HCT116 (cell line): ENCODE results near the gene CACNG8. TPM values are rescaled to one million over a fixed set of nuclear protein-coding genes. Genes with fewer than 3 reads are reported as not detected.

Source experiments
- ATAC-seq: fragments of 200-7000 bp; cut with Tn5 transposase; 2 replicates; pipeline ENCODE4 v1.9.1; 2020; ENCODE audit warnings: mild to moderate bottlenecking, moderate library complexity
- BruUV-seq: library from RNA; stranded (reverse); fragments of 400-500 nt; replicated peaks from 2 replicates; lab custom pipeline; 2021; lab: Mats Ljungman, UMichigan
- CTCF ChIA-PET: fragments of 300-600 bp; sonication (Branson Sonifier 250); formaldehyde crosslinking; loops from one replicate; lab custom pipeline; 2021; ENCODE audit warnings: antibody characterized with exemption; lab: Charles Lee
- POLR2A ChIA-PET: fragments of 300-600, 350-600 bp; sonication (Branson Sonifier 250); formaldehyde crosslinking; loops from one replicate; lab custom pipeline; 2021; ENCODE audit warnings: antibody characterized with exemption; lab: Charles Lee
- RAD21 ChIA-PET, 2 experiments: fragments of 300-600 bp; sonication (Branson Sonifier 250); formaldehyde crosslinking; loops; one replicate each; lab custom pipeline; 2023; ENCODE audit warnings: low total read pairs in 2 of 2; ENCODE audit not compliant: uncharacterized antibody in 2 of 2, unreplicated experiment in 2 of 2, low non-redundant PET in 1 of 2; lab: Charles Lee
- DNase-seq: peaks from one replicate; pipeline ENCODE4 v3.0.0-alpha.2; 2010; ENCODE audit warnings: low read depth, low spot score
- H2AFZ ChIP-seq: fragments of 200-600 bp; shearing (Covaris generic), sonication (generic); 2 replicates; pipeline ENCODE4 v1.6.1; 2017; ENCODE audit warnings: low read depth, mixed run types, mixed read lengths, antibody characterized with exemption, low read length; ENCODE audit not compliant: poor library complexity, severe bottlenecking
- H3K27ac ChIP-seq: 2 replicates; pipeline ENCODE4 v1.5.1; 2012; ENCODE audit warnings: low read depth, low read length
- H3K27me3 ChIP-seq: fragments of 200-600 bp; sonication (generic); 2 replicates; pipeline ENCODE4 v1.6.1; 2016; ENCODE audit warnings: mixed run types, low read length, mixed read lengths; ENCODE audit not compliant: insufficient read depth
- H3K36me3 ChIP-seq, 2 experiments: fragments of 200-500 bp in 1 of 2; fragments of 200-600 bp in 1 of 2; sonication (Bioruptor generic) in 1 of 2; sonication (generic) in 1 of 2; 2 replicates each; pipeline versions ENCODE4 v1.5.1 to v1.6.1; 2014 to 2016; ENCODE audit warnings: low read length in 2 of 2, inconsistent platforms in 1 of 2, mixed read lengths in 1 of 2, mixed run types in 1 of 2; ENCODE audit not compliant: insufficient read depth in 2 of 2, control insufficient read depth in 1 of 2
- H3K4me1 ChIP-seq, 2 experiments: fragments of 200-600 bp in 1 of 2; sonication (generic) in 1 of 2; 2 replicates each; pipeline versions ENCODE4 v1.5.1 to v1.6.1; 2012 to 2017; ENCODE audit warnings: low read length in 2 of 2, inconsistent platforms in 1 of 2, mild to moderate bottlenecking in 1 of 2, mixed read lengths in 1 of 2, mixed run types in 1 of 2, moderate library complexity in 1 of 2; ENCODE audit not compliant: insufficient read depth in 2 of 2, control insufficient read depth in 1 of 2
- H3K4me2 ChIP-seq: fragments of 200-600 bp; sonication (generic); 2 replicates; pipeline ENCODE4 v1.6.1; 2017; ENCODE audit warnings: mixed run types, low read length, mixed read lengths
- H3K4me3 ChIP-seq, 2 experiments: fragments of 200-600 bp in 1 of 2; sonication (generic) in 1 of 2; replicated peaks in 1 of 2; 2 replicates each; pipeline ENCODE4 v1.5.1; 2011 to 2016; ENCODE audit warnings: low read length in 2 of 2, control low read depth in 1 of 2, low read depth in 1 of 2, mild to moderate bottlenecking in 1 of 2, mixed read lengths in 1 of 2, mixed run types in 1 of 2
- H3K79me2 ChIP-seq: fragments of 200-600 bp; sonication (generic); 2 replicates; pipeline ENCODE4 v1.6.1; 2017; ENCODE audit warnings: mild to moderate bottlenecking, mixed run types, low read length, moderate library complexity, mixed read lengths; ENCODE audit not compliant: insufficient read depth
- H3K9ac ChIP-seq: fragments of 200-600 bp; sonication (generic); 2 replicates; pipeline ENCODE4 v1.6.1; 2016; ENCODE audit warnings: low read length, mixed read lengths
- H3K9me2 ChIP-seq: fragments of 200-600 bp; sonication (generic), shearing (Covaris generic); 2 replicates; pipeline ENCODE4 v1.6.1; 2017; ENCODE audit warnings: mixed run types, mild to moderate bottlenecking, moderate library complexity; ENCODE audit not compliant: insufficient read depth
- H3K9me3 ChIP-seq, 2 experiments: fragments of 200-500 bp in 1 of 2; fragments of 200-600 bp in 1 of 2; sonication (Bioruptor generic) in 1 of 2; sonication (generic) in 1 of 2; 2 replicates each; pipeline ENCODE4 v1.6.1; 2014 to 2017; ENCODE audit warnings: low read length in 2 of 2, mixed read lengths in 2 of 2, inconsistent platforms in 1 of 2, low read depth in 1 of 2, mild to moderate bottlenecking in 1 of 2, mixed run types in 1 of 2, moderate library complexity in 1 of 2; ENCODE audit not compliant: control insufficient read depth in 1 of 2, insufficient read depth in 1 of 2
- H4K20me1 ChIP-seq: fragments of 200-600 bp; sonication (generic), shearing (Covaris generic); 2 replicates; pipeline ENCODE4 v1.6.1; 2017; ENCODE audit warnings: mixed run types, mild to moderate bottlenecking, moderate library complexity; ENCODE audit not compliant: insufficient read depth
- CEBPB ChIP-seq: IDR thresholded peaks from 2 replicates; pipeline ENCODE4 v1.6.1; 2012; ENCODE audit warnings: low read depth
- EGR1 ChIP-seq: IDR thresholded peaks from 2 replicates; pipeline ENCODE4 v1.6.1; 2012; ENCODE audit warnings: low read depth
- ELF1 ChIP-seq: IDR thresholded peaks from 2 replicates; pipeline ENCODE4 v1.6.1; 2012; ENCODE audit warnings: low read depth, borderline replicate concordance
- EZH2 ChIP-seq: fragments of 200-600 bp; sonication (generic); IDR thresholded peaks from 2 replicates; pipeline ENCODE4 v1.6.1; 2017; ENCODE audit warnings: antibody characterized with exemption, mixed run types
- JUND ChIP-seq: IDR thresholded peaks from 2 replicates; pipeline ENCODE4 v1.6.1; 2012
- POLR2A ChIP-seq: IDR thresholded peaks from 2 replicates; pipeline ENCODE4 v1.7.0; 2011; ENCODE audit warnings: borderline replicate concordance; ENCODE audit not compliant: insufficient read depth, insufficient read length; ENCODE audit errors: extremely low read depth
- POLR2AphosphoS5 ChIP-seq: IDR thresholded peaks from 2 replicates; pipeline ENCODE4 v1.6.1; 2011; ENCODE audit warnings: mild to moderate bottlenecking, low read depth, low read length, moderate library complexity
- RAD21 ChIP-seq: IDR thresholded peaks from 2 replicates; pipeline ENCODE4 v1.6.1; 2012; ENCODE audit warnings: low read depth, mild to moderate bottlenecking
- SIN3A ChIP-seq: IDR thresholded peaks from 2 replicates; pipeline ENCODE4 v1.6.1; 2012; ENCODE audit warnings: low read depth
- SRF ChIP-seq: IDR thresholded peaks from 2 replicates; pipeline ENCODE4 v1.6.1; 2012; ENCODE audit warnings: low read depth
- TCF7L2 ChIP-seq: IDR thresholded peaks from 2 replicates; pipeline ENCODE4 v1.7.0; 2011; ENCODE audit warnings: borderline replicate concordance, inconsistent platforms; ENCODE audit not compliant: insufficient read depth, insufficient read length; ENCODE audit errors: extremely low read depth
- YY1 ChIP-seq: IDR thresholded peaks from 2 replicates; pipeline ENCODE4 v1.6.1; 2011; ENCODE audit warnings: low read length, low read depth, moderate library complexity, mild to moderate bottlenecking; ENCODE audit not compliant: insufficient replicate concordance; ENCODE audit errors: extremely low read depth
- ZFX ChIP-seq: fragments of 450-650 bp; IDR thresholded peaks from 2 replicates; pipeline ENCODE4 v1.6.1; 2017
- ZNF274 ChIP-seq: fragments of 200-500 bp; sonication (Bioruptor generic); IDR thresholded peaks from 2 replicates; pipeline ENCODE4 v1.6.1; 2014; ENCODE audit warnings: mild to moderate bottlenecking, low read depth, low read length, inconsistent platforms
- intact Hi-C: fragments of 100-400 bp; cut with micrococcal nuclease; formaldehyde crosslinking; loops from 2 replicates; pipeline ENCODE4 v1.10.0; 2022
- total RNA-seq: library from RNA; stranded (reverse); gene quantifications from one replicate; pipeline ENCODE4 v1.2.1, GENCODE V29; 2021; ENCODE audit not compliant: unreplicated experiment
- TF ChIP-seq, protein P1 (sequence below): IDR thresholded peaks from 2 replicates; pipeline ENCODE4 v1.6.1; 2011; ENCODE audit warnings: mild to moderate bottlenecking, low read length, moderate library complexity; ENCODE audit not compliant: insufficient replicate concordance; ENCODE audit errors: extremely low read depth
- TF ChIP-seq, protein P2 (sequence below), 3 experiments: fragments of 200-600 bp in 1 of 3; sonication (generic) in 1 of 3; IDR thresholded peaks in 2 of 3; conservative IDR thresholded peaks in 1 of 3; 2 replicates each; pipeline ENCODE4 v1.5.1; 2012 to 2017; ENCODE audit warnings: low read depth in 2 of 3, low read length in 2 of 3, antibody characterized with exemption in 1 of 3, borderline replicate concordance in 1 of 3, control low read depth in 1 of 3, mild to moderate bottlenecking in 1 of 3, mixed read lengths in 1 of 3, mixed run types in 1 of 3, moderate library complexity in 1 of 3; ENCODE audit not compliant: insufficient read depth in 1 of 3

CACNG8 gene
- total RNA-seq, 1 experiment from 2014 or later, result 0.93 TPM

DNA sequence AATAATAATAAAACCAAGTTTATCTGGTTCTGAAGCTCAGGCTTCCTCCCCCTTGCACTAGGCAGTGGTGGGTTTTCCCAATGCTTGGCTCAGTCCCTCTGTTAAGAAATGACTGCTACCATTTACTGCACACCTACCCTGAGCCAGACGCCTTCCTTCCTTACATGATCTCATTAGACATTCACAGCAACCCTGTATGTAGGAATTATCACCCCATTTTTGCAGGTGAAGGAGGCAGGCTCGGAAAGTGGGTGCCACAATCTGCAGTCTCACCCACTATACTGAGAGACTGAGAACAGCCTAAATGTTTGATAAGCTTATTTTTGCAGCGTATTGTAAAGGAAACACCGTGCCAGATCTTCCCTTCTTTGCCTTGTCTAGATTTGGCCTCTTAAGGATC lies 18.3 kb upstream of the CACNG8 start:
- H3K9me3 ChIP-seq, result no peaks in the 10 kb centered on the region
- ChIA-PET CTCF (no interaction called here), RAD21 (no interaction called here), POLR2A (no interaction called here)
- no peak overlapping the region for H3K9ac ChIP-seq
- H3K27me3 ChIP-seq, result no peaks in the 10 kb centered on the region
- intact Hi-C loops, result no loop called here
- H3K36me3 ChIP-seq, result no peaks in the 10 kb centered on the region
- no peaks in the 10 kb centered on the region for H3K4me1 ChIP-seq
- BruUV-seq, result no TSS peak
- H4K20me1 ChIP-seq, result no peaks in the 10 kb centered on the region
- no peak for DNase-seq
- H3K27ac ChIP-seq, result no peak overlapping the region
- H3K4me2 ChIP-seq, result no peak overlapping the region
- TF ChIP-seq EGR1 (no peak), POLR2AphosphoS5 (no peak), RAD21 (no peak)
- H3K9me2 ChIP-seq, result no peaks in the 10 kb centered on the region
- no peaks in the 10 kb centered on the region for H3K79me2 ChIP-seq
- H2AFZ ChIP-seq, result no peak overlapping the region
- ATAC-seq, result no peak
- no peak overlapping the region for H3K4me3 ChIP-seq

- Histone ChIP-seq H3K9ac (no peak overlapping the region), H3K4me2 (no peak overlapping the region), H3K9me3 (no peaks in the 10 kb centered on the region), H2AFZ (no peak overlapping the region), H4K20me1 (no peaks in the 10 kb centered on the region), H3K4me3 (no peak overlapping the region), H3K27ac (no peak overlapping the region), H3K27me3 (no peaks in the 10 kb centered on the region), H3K79me2 (no peaks in the 10 kb centered on the region), H3K9me2 (no peaks in the 10 kb centered on the region), H3K4me1 (no peaks in the 10 kb centered on the region), H3K36me3 (no peaks in the 10 kb centered on the region)
- intact Hi-C loops, result no loop called here
- no peak for DNase-seq
- CTCF ChIA-PET, result no interaction called here
- BruUV-seq, result no TSS peak
- TF ChIP-seq SIN3A (no peak), TCF7L2 (no peak), ZFX (no peak), POLR2A (no peak), ELF1 (no peak), EZH2 (no peak), RAD21 (no peak), ZNF274 (no peak), CEBPB (no peak), SRF (no peak), YY1 (no peak), JUND (no peak)
- TF ChIP-seq, protein P1, sequence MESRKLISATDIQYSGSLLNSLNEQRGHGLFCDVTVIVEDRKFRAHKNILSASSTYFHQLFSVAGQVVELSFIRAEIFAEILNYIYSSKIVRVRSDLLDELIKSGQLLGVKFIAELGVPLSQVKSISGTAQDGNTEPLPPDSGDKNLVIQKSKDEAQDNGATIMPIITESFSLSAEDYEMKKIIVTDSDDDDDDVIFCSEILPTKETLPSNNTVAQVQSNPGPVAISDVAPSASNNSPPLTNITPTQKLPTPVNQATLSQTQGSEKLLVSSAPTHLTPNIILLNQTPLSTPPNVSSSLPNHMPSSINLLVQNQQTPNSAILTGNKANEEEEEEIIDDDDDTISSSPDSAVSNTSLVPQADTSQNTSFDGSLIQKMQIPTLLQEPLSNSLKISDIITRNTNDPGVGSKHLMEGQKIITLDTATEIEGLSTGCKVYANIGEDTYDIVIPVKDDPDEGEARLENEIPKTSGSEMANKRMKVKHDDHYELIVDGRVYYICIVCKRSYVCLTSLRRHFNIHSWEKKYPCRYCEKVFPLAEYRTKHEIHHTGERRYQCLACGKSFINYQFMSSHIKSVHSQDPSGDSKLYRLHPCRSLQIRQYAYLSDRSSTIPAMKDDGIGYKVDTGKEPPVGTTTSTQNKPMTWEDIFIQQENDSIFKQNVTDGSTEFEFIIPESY, result no peak
- TF ChIP-seq, protein P2, sequence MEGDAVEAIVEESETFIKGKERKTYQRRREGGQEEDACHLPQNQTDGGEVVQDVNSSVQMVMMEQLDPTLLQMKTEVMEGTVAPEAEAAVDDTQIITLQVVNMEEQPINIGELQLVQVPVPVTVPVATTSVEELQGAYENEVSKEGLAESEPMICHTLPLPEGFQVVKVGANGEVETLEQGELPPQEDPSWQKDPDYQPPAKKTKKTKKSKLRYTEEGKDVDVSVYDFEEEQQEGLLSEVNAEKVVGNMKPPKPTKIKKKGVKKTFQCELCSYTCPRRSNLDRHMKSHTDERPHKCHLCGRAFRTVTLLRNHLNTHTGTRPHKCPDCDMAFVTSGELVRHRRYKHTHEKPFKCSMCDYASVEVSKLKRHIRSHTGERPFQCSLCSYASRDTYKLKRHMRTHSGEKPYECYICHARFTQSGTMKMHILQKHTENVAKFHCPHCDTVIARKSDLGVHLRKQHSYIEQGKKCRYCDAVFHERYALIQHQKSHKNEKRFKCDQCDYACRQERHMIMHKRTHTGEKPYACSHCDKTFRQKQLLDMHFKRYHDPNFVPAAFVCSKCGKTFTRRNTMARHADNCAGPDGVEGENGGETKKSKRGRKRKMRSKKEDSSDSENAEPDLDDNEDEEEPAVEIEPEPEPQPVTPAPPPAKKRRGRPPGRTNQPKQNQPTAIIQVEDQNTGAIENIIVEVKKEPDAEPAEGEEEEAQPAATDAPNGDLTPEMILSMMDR (IDR thresholded peaks at IDR 0.05 in 2 of 3, conservative IDR thresholded peaks at IDR 0.05 in 1 of 3; ENCODE audit: borderline replicate concordance in 1 of 3, insufficient read depth in 1 of 3, low read depth in 2 of 3, low read length in 2 of 3), result no peak
- POLR2A ChIA-PET, result interaction anchor here (0.6 kb wide), 1 partner anchor 46 kb away, joined by 3 read pairs; no protein-coding TSS in a partner anchor
- RAD21 ChIA-PET, result no interaction called here
- ATAC-seq, result no peak
Observed at GRCh38 chr19:53944933-53945332, 17.8 kb upstream of the CACNG8 start.
